LNCAP (cell line): ENCODE measurements around the gene CDH13.

Experiments used
- CTCF ChIP-seq: fragments of 450-650 bp; IDR thresholded peaks from 2 replicates; pipeline ENCODE4 v1.5.1; 2017; ENCODE audit warnings: mild to moderate bottlenecking

The CDH13 gene

GRCh38 chr16:83626676-83627075, 999.9 kb downstream of the CDH13 start:
- no peak for TF ChIP-seq CTCF

DNA sequence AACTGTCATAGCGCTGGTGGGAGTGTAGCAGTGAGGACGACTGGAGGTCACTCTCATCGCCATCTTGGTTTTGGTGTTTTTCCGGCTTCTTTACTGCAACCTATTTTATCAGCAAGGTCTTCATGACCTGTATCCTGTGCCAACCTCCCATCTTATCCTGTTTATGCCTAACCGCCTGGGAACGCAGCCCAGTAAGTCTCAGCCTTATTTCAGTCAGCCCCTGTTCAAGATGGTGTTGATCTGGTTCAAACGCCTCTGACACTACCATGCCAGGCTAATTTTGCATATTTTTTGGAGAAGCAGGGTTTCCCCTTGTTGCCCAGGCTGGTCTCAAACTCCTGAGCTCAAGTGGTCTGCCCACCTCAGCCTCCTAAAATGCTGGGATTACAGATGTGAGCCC, 1001.2 kb downstream of the CDH13 start:
- TF ChIP-seq CTCF, result no peak

DNA sequence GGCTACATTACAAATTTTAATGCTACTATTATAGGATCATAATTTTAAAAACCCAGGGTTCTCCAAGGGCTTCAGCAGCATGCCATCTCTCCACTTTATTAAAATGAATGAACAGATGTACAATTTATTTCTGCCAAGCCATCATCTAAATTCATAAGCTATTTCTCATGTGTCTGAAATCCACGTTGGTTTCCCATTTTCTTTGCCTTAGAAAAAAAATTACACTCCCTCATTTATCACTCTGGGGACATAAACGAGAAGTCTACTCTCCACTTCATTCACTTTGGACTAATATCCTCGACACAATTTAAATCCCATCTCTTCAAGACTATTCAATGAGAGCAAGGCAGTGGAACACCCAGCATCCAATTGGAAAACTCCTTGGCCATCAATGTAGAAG, 1002.7 kb downstream of the CDH13 start:
- TF ChIP-seq CTCF, result no peak

- TF ChIP-seq CTCF, result no peak
These were observed 1003.1 kb downstream of the CDH13 start for GRCh38 chr16:83629836-83630235.

- no peak for TF ChIP-seq CTCF
These were observed 1004.2 kb downstream of the CDH13 start for GRCh38 chr16:83630979-83631378.

GRCh38 chr16:83633286-83633685, 1006.5 kb downstream of the CDH13 start:
- TF ChIP-seq CTCF, result no peak

- no peak for TF ChIP-seq CTCF
These were observed 1021.6 kb downstream of the CDH13 start for GRCh38 chr16:83648347-83648746.

- TF ChIP-seq CTCF, result no peak
These were observed 1025.1 kb downstream of the CDH13 start for GRCh38 chr16:83651871-83652270.
